HCEC 1CT (cell line): Measurements from ENCODE around the gene MGAT3.
"Not testable (repeated sequence)": the region's sequence is repeated elsewhere in the genome, so short reads cannot be mapped to it uniquely, and the experiment has no call there.

Experiments
- DNase-seq: peaks from one replicate; pipeline ENCODE4 v3.0.0-alpha.2; 2017

Gene MGAT3

DNA sequence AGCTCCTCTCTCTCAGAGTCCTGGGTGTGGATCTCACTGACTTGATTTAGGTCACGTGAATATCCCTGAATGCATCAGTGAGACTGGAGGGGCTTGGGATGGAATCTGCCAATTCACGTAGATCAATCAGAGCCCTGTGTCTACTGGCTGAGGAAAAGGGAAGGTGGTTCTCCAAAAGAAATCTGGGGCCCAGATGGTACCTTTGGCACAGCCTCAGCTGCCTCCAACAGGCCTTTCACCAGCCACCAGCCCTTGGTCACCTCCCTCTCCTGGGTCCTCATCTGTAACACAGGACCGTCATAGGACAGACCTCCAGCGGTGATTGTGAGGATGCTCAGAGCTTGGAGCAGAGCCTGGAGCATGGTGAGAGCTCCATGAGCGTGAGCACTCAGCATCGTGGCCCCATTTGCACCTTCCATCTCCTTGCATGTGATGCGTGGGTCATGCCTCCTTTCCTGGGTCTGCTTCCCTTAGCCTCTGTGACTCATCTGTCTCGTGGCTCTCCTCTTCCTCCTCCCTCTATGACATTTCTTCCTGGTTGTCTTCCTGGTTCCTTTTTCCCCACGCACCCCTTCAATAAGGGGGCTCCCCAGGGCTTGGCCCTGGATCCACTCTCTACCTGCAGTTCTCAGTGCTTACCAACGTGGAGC is 37.8 kb downstream of the MGAT3 start:
- peak; percentile 49 for DNase-seq

DNA sequence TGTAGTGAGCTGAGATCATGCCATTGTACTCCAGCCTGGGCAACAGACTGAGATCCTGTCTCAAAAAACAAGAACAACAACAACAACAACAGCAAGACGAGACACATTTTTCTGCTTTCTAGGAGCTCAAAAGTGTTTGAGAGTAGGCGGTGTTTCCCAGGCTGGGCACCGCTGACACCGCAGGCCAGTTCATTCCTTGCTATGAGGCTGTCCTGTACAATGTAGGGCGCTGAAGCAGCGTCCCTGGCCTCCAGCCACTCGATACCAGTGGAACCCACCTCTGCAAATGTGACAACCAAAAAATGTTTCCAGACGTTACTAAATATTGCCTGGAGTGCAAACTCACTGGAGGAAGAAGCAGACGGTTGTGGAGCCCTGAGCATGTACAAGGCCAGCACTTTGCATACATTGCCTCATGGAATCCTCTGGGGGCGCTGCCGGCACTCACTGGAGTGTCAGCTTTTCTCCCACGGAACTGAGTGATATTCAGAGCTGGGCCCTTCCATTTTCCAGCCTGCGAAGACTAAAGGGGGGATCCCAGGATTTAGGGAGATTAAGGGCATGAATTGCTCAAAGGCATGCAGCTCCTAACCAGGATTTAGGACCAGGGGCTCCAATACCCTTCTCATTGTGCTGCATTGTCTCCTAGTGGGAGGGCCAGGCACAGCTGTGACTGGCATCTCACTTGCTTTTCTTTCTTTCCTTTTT is 39.5 kb downstream of the MGAT3 start:
- peak; percentile 66 for DNase-seq

DNA sequence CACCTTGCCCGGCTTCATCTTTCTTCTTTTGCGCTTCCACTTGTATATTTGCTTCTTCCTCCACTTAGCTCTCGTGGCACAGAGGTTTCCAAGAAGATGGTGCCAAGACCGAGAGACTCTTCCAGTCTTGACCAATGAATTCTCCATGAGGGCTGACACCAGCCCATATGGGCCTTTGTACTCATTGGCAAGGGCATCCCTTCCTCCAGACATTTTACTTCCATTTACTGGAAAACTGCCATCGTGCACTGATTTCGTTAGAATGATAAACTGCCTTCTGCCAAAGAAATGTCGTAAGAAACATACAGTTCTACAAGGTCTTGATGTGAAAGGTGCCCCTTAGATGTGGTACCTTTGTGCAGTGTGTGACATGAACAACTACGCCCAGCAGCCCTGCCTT is 40.6 kb downstream of the MGAT3 start:
- DNase-seq, result no peak

DNA sequence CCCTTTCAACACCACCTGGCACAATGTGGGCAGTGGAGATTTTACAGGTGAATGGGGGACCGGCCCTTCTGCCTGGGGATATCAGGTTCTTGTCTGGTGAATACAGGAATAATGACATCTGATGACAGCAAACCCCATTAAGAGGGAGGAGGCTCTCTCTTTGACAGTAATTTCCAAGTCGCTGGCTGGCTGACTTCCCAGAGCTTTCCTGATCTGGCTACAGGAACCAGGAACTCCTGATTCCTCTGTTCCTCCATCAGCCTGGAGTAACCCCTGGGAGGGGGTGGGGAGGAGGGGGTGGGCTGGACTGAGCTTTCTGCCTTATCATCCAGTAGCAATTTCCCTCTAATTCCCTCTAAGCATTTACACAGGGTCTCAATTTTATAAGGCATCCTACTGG is 41.6 kb downstream of the MGAT3 start:
- DNase-seq, result no peak

DNA sequence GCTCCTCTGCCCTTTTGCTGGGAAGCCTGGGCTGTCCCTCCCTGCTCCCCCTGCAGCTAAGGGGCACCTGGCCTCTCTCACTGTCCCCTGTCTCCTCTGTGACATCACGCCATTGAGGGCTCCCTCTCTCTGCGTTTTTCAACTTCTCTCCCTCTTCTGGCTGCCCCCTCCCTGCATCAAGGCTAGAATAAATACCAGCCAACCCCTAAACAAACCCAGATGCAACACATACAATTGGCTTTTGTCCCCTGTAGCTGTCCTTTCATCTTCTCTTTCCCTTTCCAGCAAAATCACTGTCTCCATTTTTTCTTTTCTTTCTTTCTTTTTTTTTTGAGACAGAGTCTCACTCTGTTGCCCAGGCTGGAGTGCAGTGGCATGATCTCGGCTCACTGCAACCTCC is 42.0 kb downstream of the MGAT3 start:
- no peak for DNase-seq

DNA sequence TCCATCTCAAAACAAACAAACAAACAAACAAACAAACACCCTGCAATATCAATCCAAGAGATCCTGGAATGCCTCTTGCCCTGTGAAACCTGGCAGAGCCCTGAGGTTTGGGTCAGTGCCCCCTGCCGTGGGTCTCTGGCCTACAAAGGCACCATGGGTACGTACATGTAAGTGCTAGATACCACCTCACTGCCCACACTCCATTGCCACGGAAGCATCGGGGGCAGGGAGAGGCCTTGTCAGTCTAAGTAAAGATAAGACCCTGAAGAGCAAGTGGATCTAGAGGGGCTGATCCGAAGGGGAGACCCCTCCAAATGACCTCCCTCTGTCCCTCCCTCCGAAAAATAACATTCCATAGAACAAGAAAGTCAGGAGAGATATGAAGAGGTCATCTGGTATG is 43.3 kb downstream of the MGAT3 start:
- no peak for DNase-seq

DNA sequence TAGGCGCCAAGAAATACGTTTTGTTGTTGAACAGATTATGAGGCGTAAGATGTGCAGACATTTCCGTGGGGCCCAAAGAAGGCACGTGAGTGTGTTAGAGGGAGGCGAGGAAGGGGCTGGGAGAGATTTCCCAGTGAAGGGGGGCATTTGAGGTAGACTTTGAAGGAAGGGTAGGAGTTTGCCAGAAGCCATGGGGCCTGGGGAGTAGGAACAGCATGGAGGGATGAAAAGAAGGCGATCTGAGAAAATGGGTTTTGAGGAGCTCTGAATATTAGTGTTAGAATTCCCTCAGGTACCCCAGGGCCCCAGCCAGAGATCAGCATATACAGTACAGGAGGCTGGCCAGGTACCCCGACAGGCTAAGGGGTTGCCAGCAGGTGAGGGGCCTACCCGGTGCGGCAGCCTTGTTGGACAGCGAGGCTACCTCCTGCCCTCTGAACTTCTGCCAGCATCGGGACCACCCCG is 44.9 kb downstream of the MGAT3 start:
- DNase-seq, result no peak

DNA sequence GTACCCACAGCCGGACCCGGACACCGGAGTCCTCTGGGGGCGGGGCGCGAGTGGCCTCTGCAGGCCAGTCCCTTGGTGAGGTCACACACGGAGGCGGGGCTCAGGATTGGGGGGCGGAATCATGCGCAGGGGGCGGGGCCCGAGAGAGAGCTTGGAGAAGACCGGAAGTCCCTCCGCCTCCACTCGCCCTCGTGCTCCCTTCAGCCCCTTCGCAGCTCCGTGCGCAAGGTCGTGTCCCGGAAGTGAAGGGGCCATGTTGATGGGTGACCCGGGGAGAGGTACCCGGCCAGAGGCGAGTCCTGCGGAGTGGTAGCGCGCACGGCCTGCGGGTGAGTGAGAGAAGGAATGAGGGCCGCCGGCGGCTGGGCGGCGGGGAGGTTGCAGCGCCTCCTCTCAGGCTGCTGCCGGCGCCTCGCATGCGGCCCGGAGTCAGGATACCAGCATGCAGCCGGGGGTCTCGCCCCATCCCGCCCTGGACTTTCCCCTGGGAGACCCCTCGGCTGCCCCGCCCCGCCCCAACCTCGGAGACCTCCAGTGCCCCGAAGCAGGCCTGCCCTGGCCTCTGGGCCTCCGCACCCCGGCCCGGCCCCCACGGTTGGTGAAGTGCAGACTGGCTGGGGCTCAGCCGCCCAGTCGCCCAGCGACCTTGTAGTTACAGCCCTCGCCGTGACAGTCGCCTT is 45.4 kb downstream of the MGAT3 start, which contains the start of gene MIEF1:
TSS of gene MIEF1 (plus strand) at position 182 of the 680 bp plus-strand sequence. CDS start 9,005 bp downstream, outside the sequence.
- DNase-seq, result peak; percentile 100

DNA sequence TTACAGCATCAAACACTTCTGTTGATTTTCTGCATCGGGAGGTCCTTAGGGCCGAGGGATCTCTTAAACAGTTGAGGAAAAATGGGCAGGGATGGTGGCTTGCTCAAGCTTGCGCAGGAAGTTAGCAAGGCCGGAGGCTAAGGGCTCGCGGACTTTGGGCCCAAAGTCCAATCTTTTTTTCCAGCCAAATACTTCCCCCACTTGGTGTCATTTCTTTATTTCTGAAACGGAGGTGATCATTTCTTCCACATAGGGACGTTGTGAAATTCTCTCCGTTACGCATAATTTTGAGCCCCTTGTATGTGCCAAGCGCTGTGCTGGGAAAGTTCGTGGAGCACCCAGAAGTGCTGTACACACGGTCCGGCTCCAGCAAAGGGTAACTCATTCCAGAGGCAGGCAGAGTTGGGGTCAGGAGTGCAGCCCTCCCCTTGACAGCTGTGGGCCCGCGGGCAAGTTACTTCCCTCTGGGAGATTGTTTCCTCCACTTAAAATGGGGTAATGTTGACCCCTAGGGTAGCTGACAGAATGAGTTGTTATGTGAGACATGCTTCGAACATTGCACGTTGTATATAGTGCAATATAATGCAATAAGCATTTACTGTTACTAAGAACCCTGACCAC is 46.1 kb downstream of the MGAT3 start:
- no peak for DNase-seq

DNA sequence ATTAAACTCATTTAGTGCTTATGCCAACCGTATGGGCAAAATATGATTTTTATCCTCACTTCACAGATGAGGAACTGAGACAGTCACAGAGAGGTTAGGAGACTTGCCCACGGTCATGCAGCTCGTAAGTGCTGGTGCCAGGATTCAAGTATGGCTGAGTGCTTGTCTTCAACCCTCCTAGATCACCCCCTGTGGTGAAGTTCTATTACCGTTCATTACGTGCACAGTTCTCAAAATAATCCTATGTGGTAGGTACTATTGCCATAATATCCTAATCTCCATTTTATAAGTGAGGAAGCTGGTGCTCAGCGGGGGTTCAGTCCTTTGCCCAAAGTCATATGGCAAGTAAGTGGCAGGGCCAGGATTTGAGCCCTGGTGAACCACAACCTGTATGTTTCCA is 46.8 kb downstream of the MGAT3 start:
- no peak for DNase-seq

DNA sequence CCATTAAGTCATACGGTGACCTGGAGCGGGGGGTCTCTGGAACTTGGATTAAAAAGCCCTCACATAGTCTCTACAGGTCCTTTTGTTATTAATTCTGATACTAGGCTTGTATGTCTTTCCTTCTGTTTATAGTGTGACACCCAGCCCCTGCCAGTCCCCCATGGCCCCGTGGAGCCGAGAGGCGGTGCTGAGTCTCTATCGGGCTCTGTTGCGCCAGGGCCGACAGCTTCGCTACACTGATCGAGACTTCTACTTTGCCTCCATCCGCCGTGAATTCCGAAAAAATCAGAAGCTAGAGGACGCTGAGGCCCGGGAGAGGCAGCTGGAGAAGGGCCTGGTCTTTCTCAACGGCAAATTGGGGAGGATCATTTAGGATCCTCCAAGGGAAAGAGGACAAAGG is 47.3 kb downstream of the MGAT3 start:
- DNase-seq, result no peak

DNA sequence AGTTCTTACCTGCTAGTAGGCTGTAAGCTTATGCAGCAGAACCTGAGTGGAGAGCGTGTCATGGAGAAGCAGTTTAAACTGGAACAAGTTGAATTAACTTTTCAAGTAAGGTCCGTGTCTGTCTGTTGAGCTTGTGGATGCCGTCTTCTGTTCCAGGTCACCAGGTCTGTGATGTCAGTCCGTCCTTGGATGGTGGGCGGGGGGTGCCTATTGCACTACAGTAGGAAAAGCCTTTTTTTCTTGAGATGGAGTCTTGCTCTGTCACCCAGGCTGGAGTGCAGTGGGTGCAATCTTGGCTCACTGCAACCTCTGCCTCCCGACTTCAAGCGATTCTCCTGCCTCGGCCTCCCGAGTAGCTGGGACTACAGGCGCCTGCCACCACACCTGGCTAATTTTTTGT is 50.2 kb downstream of the MGAT3 start:
- DNase-seq, result not testable (repeated sequence)

DNA sequence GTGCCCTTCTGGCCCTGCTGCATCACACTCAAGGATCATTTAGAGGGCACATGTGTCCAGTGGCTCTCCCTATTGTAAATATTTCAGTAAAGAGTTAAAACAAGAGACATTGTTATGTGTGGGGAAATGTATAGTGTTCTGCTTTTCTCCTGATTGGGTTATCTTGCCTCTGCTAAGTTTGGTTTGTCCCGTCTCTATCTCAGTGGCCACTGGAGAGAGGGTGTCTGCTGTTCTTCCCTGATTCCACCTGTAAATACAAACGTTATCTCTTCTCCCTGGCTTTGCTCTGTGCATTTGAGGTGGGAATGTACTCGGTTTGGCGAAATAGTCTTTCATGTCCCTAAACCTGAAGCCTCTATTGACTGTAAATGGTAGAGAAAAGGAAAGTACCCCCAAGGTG is 51.6 kb downstream of the MGAT3 start:
- DNase-seq, result no peak

DNA sequence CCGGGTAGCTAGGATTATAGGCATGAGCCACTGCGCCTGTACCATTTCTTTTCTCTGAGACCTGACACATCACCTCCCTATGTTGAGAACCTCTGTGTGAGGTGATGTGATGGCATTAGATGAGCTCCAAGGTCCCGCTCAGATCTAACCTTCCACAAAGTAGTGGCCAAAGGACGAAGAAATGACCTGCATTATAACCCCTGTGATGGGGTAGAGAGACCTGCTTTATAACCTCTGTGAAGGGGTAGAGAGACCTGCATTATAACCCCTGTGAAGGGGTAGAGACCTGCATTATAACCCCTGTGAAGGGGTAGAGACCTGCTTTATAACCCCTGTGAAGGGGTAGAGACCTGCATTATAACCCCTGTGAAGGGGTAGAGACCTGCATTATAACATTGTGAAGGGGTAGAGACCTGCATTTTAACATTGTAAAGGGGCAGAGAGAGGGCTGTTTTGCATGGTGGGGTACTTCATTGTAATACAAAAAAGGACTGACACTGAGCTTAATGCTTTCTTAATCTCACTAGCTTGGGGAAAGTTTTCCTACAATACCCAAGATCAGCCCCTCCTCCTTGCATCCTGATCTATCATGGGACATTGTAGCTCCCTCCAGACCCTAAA is 53.8 kb downstream of the MGAT3 start:
- DNase-seq, result no peak

DNA sequence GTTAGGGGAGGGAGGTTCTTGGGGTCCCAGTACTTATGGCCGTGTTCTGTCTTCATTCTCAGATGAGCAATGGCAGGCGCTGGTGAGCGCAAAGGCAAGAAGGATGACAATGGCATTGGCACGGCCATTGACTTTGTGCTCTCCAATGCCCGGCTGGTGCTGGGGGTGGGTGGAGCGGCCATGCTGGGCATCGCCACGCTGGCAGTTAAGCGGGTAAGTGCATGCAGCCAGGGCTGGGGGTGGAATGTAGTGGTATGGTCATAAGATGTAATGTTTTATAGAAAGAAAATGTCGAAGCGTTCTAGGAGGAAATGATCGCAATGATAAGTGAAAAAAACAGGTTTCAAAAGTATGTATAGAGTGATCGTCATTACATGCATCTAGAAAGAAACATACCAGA is 54.4 kb downstream of the MGAT3 start:
- no peak for DNase-seq

DNA sequence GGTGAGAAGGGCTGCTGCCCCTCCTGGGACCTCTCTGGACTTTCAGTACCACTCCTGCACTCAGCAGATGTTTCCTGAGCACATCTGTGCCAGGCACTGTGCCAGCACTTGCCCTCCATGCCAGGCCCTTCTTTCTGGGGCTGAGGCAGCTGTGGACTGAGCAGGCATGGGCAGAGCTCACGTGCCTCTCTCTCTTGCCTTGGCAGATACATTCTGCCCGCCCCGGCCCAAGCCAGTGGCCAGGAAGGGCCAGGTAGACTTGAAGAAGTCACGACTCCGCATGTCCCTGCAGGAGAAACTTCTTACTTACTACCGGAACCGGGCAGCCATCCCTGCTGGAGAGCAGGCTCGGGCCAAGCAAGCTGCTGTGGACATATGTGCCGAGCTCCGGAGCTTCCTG is 55.2 kb downstream of the MGAT3 start:
- no peak for DNase-seq

DNA sequence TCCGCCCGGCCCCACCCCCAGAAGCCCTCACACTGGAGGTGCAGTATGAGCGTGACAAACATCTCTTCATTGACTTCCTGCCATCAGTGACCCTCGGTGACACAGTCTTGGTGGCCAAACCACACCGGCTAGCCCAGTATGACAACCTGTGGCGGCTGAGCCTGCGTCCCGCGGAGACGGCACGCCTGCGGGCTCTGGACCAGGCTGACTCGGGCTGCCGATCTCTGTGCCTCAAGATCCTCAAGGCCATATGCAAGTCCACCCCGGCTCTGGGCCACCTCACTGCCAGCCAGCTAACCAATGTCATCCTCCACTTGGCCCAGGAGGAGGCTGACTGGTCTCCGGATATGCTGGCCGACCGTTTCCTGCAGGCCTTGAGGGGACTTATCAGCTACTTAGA is 57.0 kb downstream of the MGAT3 start:
- DNase-seq, result no peak

DNA sequence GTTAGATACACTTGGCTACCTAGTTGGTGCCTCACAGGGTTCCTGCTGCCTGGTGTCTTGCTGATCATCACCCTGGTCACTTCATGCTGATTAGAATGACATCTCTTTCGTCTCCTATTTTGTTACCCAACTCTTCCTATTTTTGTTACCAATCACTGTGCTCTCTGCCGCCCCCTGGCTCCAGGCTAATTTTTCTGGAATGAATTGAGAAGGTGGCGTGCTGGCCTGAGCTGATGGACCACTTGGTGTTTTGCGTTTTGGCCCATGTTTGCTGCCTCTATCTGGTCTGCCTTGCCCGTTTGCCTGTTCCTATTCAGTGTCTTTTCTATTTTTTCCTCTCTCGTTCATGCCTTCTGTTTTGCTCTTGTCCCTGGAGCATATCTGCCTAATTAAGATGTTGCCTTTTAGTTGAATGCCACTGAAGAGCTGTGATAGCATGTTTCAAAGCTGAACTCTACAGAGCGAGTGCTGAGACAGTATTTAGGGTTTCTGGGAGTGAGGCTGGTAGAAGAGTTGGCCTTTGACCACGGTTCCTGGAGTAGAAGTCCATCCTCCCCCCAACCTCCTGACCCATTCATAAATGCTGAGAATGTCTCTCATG is 57.7 kb downstream of the MGAT3 start:
- peak; percentile 36 for DNase-seq

DNA sequence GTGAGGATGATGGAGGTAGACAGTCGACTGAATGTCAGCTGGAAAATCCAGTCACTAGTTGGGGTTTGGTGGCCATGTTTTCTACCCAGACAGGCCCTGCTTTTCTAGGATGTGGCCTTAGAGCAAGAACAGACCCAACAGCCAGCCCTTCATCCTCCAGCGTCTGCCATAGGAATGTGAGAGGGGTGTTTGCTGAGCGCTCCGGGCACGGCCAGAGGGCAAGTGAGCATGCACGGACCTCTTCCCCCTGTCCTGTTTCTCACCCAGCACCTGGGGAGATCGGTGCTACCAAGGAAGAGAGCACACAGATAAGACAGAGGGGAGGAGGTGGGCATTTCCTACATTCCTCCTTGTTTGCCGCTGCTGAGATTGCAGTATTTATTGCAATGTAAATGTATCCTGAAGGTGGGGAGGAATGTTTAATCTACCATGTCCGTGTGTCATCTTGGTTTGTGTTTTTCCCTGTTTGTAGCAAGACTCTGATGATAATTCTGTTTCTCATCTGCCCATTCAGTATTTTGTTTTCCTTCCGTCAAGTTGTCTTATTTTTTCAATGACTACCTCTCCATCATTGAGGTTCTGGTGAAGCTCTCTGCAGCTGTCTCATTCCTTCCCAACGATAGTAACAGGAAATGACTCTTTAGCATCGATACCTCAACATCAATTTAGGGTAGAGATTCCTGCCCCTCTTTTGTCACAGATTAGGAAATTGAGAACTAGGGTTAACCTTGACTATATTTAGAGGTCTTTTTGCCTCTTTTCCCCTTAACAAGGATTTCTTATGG is 58.6 kb downstream of the MGAT3 start:
- DNase-seq, result no peak

DNA sequence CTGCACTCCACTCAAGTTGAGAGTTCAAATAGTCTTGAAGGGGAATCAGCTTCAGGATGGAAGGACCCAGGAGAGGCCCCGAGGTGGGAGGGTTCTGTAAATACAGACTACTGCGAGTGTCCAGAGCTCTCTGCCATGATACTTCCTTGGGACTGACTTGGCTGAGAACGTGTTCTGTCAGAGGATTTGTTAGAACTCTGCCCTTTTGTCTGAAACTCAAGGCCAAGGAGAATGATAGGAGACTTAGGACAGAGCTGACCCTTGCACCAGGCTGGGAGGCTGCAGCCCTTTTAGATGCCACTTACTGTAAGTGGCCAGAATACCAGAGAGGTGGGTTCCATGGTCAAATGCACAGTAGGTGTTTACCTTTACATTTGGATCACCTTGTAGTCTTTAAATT is 60.7 kb downstream of the MGAT3 start:
- DNase-seq, result no peak

DNA sequence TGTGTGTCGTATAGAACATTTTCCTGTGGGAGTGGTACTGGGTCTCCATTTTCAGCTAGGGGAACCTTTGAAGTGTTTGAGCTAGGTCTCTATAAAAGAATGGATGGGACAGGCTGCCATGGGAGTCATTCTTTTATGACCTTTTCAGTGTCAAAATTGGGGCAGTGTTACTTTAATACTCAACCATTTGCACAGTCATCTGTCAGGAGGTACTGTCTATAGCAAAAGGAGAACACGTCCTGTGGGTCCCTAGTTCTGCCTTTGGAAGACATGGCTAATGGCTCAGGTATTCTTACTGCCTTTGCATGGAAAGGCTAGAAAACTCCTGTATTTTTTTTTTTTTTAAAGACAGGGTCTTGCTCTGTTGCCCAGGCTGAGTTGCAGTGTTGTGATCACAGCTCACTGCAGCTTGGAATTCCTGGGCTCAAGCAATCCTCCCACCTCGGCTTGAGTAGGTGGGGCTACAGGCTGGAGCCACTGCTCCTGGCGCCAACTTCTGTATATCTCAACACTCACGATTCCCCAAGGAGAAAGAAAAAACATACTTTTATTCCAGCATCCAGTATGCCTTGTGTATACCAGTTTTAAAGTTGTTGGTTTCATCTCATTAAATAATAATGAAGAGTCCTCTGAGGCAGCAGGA is 61.5 kb downstream of the MGAT3 start:
- no peak for DNase-seq
